ENCODE data around the gene CCDC61. TPM values are rescaled to one million over a fixed set of nuclear protein-coding genes. Genes with fewer than 3 reads are reported as not detected.

CCDC61 gene
- total RNA-seq, 2 experiments from 2014 or later, result 24.1 to 25.4 TPM

- CTCF ChIA-PET, result no interaction called here
- POLR2A ChIA-PET, result no interaction called here
Observed at GRCh38 chr19:45972947-45973540, 22.2 kb upstream of the CCDC61 start.

GRCh38 chr19:45973553-45974338 lies 21.5 kb upstream of the CCDC61 start, which contains the start of gene NOVA2:
TSS of gene NOVA2 (minus strand) at chr19:45973865. CDS start at chr19:45973351, 514 bp downstream.
- CTCF ChIA-PET, result no interaction called here
- POLR2A ChIA-PET, result no interaction called here

GRCh38 chr19:45975306-45976070 lies 19.8 kb upstream of the CCDC61 start:
- POLR2A ChIA-PET, result no interaction called here
- CTCF ChIA-PET, result no interaction called here

- CTCF ChIA-PET, result interaction anchor here (1.1 kb wide), 1 partner anchor 9 kb away, joined by 3 read pairs; no protein-coding TSS in a partner anchor
- POLR2A ChIA-PET, result no interaction called here
Observed at GRCh38 chr19:45976178-45976577, 19.1 kb upstream of the CCDC61 start.

- CTCF ChIA-PET, result interaction anchor here (0.7 kb wide), 1 partner anchor 559 kb away, joined by 3 read pairs; no protein-coding TSS in a partner anchor
- POLR2A ChIA-PET, result no interaction called here
Observed at GRCh38 chr19:45978156-45978555, 17.1 kb upstream of the CCDC61 start.

- ChIA-PET CTCF (no interaction called here), POLR2A (no interaction called here)
Observed at GRCh38 chr19:45981350-45981749, 13.9 kb upstream of the CCDC61 start.

- ChIA-PET CTCF (interaction anchor here (0.7 kb wide), 1 partner anchor 552 kb away, joined by 4 read pairs; no protein-coding TSS in a partner anchor), POLR2A (no interaction called here)
Observed at GRCh38 chr19:45985321-45985720, 9.9 kb upstream of the CCDC61 start.

GRCh38 chr19:45990113-45990728 lies 5.0 kb upstream of the CCDC61 start:
- POLR2A ChIA-PET, result no interaction called here
- CTCF ChIA-PET, result no interaction called here

GRCh38 chr19:45994456-45994997 lies 740 bp upstream of the CCDC61 start:
- POLR2A ChIA-PET, result interaction anchor here (1.0 to 1.4 kb wide), 2 partner anchors 22 to 92 kb away, joined by 3 to 6 read pairs; partner anchors contain the start of gene MYPOP
- CTCF ChIA-PET, result interaction anchor here (1.0 to 2.0 kb wide), 5 partner anchors 15 to 353 kb away, joined by 3 to 9 read pairs (median 5); partner anchors contain the start of gene PPP5C

GRCh38 chr19:45995715-45996385 lies 583 bp downstream of the CCDC61 start:
- CTCF ChIA-PET, result interaction anchor here (0.8 to 2.0 kb wide), 5 partner anchors 13 to 351 kb away, joined by 3 to 9 read pairs (median 5); partner anchors contain the start of genes FOXA3 and PPP5C
- POLR2A ChIA-PET, result interaction anchor here (1.0 to 1.4 kb wide), 2 partner anchors 21 to 93 kb away, joined by 3 to 6 read pairs; partner anchors contain the start of gene MYPOP

- CTCF ChIA-PET, result interaction anchor here (2.0 kb wide), 1 partner anchor 350 kb away, joined by 9 read pairs; the partner anchor contains the start of gene PPP5C
- POLR2A ChIA-PET, result no interaction called here
Observed at GRCh38 chr19:45996933-45997332, 1.7 kb downstream of the CCDC61 start.

- CTCF ChIA-PET, result no interaction called here
- POLR2A ChIA-PET, result no interaction called here
Observed at GRCh38 chr19:45998834-45999233, 3.6 kb downstream of the CCDC61 start.

- CTCF ChIA-PET, result no interaction called here
- POLR2A ChIA-PET, result no interaction called here
Observed at GRCh38 chr19:45999653-46000121, 4.4 kb downstream of the CCDC61 start.

- ChIA-PET POLR2A (no interaction called here), CTCF (interaction anchor here (1.6 kb wide), 1 partner anchor 10 kb away, joined by 5 read pairs; no protein-coding TSS in a partner anchor)
Observed at GRCh38 chr19:46000491-46001246, 5.4 kb downstream of the CCDC61 start.

GRCh38 chr19:46002678-46003275 lies 7.5 kb downstream of the CCDC61 start:
- POLR2A ChIA-PET, result no interaction called here
- CTCF ChIA-PET, result interaction anchor here (1.6 kb wide), 1 partner anchor 8 kb away, joined by 5 read pairs; no protein-coding TSS in a partner anchor

GRCh38 chr19:46006411-46006810 lies 11.1 kb downstream of the CCDC61 start:
- CTCF ChIA-PET, result interaction anchor here (0.5 to 1.5 kb wide), 3 partner anchors 10 to 1290 kb away, joined by 3 to 4 read pairs (median 3); no protein-coding TSS in a partner anchor
- POLR2A ChIA-PET, result no interaction called here

Data from activated CD8-positive, alpha-beta memory T cell treated with anti-CD3 and anti-CD28 coated beads for 36 hours (primary cell).